NCI-H2081 treated with DMSO at 0.1 percent for 48 hours (cell line): Measurements from ENCODE around the gene HGFAC.

ENCODE experiments used
- DNase-seq: peaks from one replicate; lab custom pipeline; 2025; lab: John Stamatoyannopoulos, UW

The HGFAC gene

DNA sequence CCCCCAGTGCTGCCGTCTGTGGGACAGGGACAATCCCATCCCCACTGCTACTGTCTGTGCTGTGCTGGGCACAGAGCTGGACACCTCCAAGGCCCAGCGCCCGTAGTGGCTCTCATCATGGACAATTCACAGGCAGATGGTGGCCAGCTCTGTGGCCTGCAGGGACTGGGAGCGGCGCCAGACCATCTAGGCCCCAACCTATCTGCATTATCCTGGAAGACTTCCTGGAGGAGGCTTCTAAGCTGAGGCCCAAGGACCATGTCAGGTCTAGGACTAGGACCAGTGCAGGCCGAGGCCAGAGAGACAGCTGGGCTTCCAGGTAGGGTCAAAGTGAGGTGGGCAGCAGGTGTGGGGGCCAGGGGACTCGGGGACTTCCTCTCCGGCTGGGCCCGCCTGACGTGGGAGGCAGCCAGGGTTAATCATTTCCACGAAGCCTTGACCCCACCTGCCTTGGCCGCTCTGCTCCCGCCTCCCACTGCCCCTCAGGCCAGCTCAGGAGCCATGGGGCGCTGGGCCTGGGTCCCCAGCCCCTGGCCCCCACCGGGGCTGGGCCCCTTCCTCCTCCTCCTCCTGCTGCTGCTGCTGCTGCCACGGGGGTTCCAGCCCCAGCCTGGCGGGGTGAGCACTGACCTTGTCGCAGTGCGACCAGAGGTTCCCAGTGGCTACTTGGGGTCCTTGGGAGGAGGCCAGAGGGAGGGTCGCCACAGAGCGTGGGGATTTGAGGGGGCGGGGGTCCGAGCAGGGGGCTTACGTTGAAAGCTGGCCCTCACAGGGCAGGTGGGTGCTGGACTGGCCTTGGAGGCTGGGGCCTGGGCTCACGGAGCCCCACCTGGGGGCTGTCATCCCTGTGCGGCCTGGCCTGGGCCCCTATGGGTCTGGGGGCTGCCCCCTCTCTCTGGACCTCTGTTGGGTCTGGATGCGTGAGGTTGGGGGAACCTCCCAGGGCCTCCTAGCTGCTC, at the start of gene HGFAC:
Gene HGFAC, plus strand, starts transcription at position 468 of the 959 bp plus-strand sequence. Its CDS starts 34 bp downstream, at position 502.
- DNase-seq, result no peak

DNA sequence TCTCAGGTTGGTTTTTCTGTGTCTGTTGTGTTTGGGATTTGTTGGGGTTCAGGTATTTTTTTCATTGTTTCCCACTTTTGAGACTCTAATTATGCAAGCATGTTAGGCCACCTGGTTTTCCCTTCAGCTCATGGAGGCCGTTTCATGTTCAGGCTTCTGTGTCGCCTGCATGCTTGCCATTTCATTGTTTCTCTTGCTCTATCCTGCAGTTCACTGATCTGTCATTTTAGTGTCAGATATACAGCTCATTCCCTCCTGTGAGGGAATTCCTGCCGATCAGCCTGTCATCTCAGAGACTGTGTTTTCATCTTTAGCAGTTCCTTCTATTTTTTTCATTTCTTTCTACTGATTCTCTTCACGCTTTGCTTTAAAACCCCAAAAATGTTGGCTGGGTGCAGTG, 49.4 kb upstream of the HGFAC start:
- no peak for DNase-seq

DNA sequence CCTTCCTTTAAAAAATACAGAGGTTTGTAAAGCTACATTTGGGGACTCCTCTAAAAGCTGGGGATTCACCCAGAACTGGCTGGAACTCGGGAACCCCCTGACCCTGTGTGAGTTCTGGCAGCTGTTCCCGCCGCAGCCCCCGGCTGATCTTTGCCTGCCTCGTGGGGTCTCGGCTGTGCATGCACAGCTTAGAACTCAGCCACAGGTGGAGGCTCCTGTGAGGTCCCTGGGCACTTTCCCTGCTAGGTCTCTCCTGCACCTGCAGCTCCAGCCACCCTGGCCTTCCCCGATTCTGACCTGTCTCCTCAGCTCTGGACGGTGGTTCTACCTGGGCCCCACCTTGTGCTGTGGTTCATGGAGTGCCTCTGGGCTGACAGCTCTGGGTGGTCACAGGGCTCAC, 48.6 kb upstream of the HGFAC start:
- DNase-seq, result no peak

DNA sequence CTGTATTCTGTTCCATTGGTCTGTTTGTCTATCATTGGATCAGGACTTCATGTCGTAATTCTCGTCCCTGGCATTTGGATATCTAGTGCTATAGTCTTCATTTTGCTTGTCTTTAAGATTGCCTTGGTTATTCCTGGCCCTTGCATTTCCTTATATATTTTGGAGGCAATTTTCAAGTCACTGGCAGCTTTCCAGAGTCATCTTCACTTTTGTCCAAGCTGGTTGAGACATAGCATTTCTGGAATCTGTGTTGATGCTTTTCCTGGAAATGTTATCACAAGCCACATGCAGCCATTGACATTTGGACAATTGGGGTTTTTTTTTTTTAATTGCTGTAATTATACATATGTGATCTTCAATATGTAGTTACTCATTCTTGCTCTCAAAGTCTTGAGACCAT, 45.2 kb upstream of the HGFAC start:
- no peak for DNase-seq

DNA sequence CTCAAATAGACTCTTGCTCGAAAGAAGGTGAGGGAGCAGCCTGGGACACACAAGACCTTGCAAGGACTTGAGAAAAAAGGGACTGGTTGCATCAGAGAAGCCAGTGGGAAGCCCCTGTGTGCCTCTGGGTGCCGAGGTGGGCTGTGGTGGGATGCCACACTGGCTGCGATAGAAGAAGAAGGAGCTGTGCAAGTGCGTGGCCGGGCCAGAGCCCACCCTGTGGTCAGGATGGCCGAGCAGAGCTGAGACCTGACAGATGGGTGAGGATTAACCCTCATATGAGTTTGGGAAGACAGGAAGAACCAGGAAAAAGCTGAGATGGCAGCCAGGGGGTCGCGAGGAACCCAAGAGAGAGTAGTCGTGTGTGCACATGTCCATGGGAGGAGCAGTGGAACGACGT, 44.6 kb upstream of the HGFAC start:
- DNase-seq, result no peak

DNA sequence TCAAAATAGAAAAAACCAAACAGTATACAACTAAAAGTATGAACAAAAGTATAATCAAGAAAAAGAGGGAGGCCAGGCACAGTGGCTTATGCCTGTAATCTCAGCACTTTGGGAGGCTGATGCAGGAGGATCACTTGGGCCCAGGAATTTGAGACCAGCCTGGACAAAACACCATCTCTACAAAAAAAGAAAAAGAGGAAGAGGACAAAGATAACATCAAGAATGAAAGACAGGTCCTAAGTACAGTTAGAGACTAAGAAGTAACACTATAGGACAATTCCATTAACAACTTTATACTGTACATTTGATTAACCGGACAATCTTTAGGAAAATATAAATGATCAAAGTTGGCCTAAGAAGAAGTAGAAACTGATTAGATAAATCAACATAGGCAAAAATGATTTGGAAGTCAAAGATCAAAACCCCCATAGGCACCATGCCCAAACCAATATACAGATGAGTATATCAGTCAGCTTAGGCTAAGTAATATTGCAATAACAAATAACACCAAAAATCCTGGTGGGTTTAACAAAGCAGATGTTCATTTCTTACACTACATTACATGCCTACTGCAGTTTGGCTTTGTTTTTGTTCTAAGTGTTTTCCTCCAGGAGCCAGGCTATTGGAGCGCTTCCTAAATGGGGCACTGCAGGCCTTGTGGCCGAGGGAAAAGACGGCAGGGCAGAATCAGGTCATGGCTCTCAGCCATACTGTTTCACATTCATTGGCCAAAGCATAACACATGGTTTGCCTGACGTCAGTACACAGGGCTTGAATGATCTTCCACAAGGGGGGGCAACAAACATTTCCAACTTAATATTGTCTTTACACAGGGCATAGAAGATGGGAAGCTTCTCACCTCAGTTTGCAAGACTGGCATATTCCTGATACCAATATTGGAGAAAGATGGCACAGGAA, 42.2 kb upstream of the HGFAC start:
- DNase-seq, result no peak

DNA sequence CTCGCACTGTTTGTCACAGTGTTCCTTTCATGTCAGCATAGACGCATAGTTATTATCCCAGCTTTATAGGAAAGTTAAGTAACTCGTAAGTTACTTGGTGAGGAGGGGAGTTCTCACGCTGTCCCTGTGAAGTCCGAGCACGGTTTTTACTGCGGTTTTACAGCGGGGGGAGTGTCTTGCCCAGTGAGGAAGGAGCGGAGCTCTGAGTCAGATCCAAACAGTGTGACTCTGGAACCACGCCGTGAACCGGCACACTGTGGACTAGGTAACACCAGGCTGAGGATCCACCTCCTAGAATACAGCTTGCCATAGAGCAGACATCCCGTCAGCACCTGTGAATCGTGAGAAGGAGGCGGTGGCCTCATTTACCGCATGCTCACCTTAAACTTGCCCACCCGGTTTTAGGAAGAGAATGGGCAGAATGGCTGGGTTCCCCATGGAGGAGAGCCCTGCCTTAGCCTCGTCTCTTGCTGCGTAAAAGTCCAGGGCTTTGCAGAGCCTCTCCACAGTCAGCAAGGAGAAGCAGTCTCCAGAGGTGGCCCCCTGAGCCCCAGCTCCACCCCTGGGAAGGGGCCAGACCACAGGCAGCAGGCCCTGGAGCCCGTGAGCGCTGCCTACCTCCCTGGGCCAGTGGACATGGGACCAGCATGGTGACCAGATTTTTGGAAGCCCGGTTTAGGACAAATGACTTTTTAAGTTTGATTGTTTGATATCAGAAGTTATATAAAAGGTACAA, 40.2 kb upstream of the HGFAC start:
- no peak for DNase-seq

DNA sequence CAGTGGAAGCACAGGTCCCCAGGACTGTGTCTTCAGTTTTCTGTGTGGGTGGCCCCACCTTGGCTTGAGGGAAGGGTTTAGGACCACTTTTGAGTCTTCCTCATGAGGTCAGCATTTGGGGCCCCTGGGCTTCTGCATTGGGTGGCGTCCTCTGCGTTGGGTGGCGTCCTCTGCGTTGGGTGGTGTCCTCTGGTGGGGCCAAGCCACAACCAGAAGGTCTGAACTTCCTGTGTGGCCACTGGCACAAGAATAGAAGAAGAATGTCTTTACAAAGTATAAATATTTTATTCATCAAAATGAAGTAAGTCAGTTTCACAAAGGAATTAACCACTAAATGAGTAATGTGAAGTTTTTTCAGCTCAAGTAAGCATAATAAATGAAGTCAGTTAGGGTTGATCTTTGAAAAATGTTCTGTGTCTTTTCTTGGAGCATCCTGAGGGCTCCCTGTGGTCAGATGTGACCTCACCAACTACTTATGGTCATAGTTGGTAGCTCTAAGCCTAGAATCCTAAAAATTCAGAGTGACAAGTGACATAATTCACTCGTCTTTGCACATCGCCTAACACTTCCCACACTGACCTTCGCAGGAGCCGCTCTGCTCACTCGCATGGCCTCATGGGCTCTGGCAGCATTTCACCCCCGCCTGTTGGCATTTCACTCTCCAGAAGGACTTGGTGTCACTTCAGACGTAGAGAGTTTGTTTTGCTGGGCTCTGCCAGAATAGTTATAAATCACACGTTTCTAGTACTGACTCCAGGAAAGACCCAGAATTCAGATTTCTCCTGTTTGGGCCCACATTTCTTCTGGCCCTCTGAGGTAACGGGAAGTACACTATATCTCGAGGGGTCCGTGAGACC, 39.0 kb upstream of the HGFAC start:
- no peak for DNase-seq

DNA sequence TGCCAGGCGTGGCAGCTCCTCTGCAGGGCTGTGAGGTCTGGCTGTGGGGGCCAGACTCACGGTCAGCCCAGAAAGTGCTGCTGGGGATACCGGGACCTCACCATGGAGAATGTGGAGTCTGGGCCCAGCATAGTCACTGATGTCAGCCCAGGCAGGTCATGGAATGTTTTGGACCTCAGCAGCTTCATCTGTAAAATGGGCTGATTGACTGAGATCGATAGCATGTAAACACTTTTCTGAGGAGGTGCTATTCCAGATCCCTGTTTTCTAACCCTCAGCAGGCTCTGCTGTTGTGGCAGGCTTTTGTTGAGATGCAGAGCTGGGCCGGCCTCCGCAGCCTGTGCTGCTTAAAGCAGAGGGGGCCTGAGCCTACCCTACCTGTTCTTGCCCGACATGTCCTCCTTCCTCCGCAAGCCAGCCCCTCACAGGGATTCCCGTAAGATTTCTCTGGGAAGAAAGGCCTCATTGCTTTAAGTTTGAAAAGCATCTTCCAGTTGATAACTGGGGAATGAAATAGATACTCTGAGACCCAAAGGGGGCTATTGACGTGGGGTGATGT, 38.3 kb upstream of the HGFAC start:
- DNase-seq, result no peak

DNA sequence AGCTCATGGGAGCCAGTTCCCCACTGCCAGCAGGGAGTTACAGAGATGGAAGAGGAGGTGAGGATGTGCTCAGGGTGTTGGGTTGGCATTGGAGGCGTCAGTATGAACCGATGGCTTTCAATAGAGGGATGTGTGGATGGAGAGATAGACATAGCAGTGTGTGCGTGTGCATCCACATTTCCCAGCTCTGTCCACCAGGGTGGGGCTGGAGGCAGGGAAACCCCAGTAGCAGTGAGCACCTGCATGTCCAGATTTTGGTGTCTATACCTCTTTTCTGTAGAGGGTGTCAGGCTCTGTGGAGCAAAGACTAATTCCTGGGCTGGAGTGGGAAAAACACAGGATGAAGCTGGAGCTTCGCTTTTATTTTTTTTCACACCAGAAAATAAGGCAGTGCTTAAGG, 37.2 kb upstream of the HGFAC start:
- DNase-seq, result no peak

DNA sequence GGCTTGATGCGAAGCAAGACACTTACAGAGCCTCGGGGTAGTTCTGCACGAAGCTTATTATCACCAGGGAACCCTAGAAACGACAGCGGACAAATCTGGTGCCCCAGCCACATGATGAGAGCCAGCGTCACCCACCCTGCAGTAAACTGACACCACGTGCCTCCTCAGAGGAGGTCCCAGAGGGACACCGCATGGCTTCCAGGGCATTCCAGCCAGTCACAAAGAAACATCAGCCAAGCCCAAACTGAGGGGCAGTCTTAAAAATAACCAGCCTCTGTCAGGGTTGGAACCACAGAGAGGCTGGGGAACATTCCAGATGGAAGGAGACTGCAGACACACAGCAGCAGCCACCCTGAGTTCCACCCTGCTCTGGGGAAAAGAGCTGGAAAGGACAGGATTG, 36.6 kb upstream of the HGFAC start:
- no peak for DNase-seq

DNA sequence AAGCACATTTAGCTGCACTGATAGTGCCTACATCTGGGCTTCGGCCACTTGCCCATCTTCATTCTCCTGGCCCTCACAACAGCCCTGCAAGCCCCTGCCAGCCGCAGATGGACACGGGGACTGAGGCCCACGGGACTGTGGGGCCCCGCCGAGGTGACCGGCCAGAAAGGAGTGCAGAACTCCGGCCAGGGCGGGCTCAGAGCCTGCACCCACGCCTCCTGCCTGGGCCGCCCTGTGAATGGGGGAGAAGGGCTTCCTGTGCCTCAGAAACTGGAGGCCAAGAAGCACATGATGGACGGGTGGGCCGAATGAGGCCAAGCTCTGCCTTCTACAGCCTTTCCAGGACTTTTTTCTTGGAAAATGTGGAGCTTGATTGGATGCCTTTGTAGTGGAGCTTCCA, 35.7 kb upstream of the HGFAC start:
- DNase-seq, result no peak

DNA sequence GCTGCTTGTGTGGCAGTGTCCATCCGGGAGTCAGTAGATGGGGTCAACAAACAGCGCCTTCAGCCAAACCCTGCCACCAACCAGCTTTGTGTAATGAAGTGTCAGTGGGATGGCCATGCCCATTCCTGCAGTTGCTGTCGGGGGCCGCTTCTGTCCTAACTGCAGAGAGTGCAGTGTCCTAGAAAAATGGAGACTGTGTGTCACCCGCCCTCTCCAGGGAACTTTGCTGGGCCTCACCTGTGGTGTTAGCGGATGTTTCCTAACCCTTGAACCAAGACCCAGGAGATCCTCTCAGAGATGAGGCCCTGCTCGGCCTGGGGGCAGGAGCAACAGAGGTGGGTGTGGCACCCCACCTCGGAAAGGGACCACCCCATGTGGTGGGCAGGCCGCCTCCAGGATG, 35.3 kb upstream of the HGFAC start:
- no peak for DNase-seq

DNA sequence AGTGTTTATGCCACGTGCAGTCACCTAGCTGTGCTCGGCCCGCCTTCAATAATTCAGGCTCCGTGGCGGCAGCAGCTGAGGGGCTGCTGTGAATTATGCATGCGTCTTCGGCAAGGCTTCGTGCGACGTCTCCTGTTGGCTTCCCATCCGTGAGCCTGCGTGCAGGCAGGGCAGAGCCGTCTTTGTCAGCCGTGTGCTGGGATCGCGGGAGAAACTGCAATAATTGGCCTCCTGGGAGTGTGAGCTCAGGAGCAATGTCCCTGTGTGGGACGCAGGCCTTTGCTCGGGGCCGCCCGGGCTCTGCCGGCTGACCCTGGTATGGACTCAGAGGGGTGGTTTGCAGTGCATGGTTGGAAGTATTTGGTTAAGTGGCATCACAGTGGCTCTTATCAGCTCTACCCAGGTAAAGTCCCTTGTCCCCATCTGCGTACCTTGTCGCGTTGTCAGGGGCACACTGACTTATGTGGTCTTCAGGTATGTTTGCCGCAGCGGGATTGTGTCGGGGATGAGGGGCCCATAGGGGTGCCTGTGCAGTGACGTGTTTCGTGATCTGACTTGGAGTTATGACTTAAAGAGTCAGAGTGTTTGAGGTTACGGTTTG, 34.5 kb upstream of the HGFAC start:
- DNase-seq, result no peak

DNA sequence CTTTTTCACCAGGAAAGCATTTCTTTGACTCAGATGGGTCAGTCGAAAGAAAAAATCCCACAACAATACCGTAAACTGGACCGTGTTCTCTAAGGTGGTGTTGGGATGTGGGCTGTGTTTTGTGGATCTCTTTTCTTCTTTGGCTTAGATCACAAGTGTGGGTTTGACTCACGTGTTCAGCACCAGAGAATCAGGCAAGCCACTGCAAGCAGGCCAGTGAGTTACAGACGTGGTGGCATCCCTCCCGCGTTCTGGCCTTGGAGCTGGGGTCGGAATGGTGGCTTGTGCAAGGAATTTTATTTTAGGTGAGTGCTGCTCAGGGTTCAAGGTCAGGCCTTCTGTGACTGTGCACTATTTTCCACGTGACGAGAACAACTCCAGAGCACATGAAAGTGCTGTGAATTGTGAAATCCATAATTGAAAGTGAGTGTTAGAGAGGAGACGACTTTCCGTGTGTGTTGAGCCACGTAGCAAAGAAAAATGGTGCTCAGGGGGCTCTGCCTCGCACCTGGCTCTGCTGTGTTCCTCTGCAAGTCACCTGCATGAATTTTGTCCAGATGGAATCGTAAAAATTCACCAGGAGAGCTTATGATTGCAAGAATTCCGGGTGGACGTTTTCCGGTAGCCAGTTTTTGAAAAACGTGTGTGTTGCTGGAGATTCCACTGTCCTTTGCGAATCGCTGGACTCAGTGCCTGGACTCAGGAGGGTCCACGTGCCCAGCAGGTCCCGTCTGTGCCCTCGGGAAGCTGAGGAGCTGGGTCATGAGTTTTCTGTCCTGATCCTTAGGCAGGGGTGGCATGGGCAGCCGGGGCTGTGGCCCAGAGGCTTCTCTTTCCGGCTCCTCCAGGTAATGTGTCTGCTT, 33.6 kb upstream of the HGFAC start:
- DNase-seq, result no peak

DNA sequence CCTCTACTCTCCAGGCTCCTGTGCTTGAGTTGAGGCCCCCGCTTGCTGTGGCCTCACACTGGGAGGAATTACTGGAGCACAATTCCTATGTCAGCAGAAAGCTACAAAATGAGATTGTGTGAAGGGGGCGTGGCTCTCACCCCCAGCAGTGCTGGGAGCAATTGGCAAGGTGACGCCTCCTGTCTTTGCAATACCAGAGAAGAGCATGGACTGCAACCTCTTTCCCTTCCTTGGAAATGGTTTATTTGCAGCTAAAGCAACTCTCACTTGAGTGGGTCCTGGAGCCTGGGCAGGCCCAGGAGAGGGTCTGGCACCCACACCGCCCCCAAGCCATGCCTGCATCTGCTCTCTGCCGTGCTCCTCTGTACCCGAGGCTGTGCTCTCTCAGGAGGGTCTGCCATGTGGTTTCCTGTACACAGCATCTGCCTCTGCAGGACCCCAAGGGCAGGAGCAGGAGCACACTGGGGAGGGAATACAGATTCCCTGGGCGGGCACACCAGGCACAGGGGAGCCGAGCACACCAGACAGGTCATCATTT, 32.9 kb upstream of the HGFAC start:
- DNase-seq, result no peak

DNA sequence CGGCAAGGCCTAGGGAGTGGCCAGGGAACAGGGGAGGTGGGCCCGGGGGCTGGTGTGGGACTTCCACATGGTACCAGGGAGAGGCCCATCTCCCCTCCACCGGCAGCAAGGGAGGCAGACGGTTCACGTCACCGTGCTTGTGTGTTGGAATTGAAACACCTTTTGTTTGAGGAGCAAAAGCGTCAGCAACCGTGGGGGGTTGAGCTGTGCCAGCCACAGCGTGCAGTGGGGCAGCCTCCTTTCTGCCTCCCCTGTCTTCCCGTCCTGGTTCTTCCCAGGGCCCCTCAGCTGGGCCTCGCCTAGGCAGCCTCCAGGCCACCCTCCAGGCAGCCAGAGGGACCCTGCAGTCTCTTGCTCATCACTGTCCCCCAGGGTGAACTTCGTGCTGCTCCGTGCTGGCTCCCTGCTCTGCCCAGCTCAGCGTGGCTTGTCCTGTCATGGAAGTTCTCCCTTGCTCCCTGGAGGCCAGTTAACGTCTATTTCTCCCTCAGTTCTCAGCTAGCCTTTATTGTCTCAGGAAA, 32.1 kb upstream of the HGFAC start:
- DNase-seq, result no peak

DNA sequence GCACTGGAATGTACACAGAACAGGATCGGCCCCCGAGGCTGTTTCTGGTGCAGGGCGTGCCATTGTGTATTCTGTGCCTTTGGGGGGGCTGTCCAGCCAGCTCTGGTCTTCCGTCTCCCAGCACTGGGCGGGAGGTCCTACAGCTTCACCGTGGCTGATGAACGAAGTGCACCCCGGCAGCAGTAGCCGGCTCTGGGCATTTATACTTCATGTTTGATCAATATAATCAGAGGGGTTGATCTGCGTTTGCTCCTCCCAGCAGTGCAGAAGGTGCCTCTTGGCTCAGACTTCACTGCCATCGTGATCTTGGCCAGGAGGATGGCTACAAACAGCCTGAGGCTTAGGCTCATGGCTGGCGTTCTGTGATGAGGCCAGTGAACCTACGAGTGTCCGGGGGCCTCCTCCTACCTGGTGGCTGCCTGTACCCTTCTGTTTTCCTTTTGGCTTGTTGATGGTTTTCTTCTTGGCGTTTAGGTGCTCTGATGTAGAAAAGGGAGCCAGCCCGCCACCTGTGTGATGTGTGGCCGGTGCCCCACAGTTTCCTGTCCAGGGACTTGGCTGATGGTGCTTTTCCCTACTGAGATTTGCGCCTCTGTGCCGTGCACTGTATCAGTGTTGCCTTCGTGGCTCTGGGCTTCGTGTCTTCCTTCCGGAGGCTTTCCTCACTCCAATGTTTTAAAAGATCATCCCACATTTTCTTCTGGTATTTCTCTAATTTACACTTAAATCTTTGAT, 31.2 kb upstream of the HGFAC start:
- DNase-seq, result no peak
